ENCODE results near the gene DYNC1I1.

DYNC1I1 gene

GRCh38 chr7:95951531-95951930, 179.2 kb downstream of the DYNC1I1 start:
- H3K27ac ChIP-seq: no peak overlapping the region
- TF ChIP-seq CTCF (conservative IDR thresholded peaks at IDR 0.05): no peak
- TF ChIP-seq ZFX (IDR thresholded peaks at IDR 0.05): no peak

- H3K27ac ChIP-seq: no peak overlapping the region
- no peak for TF ChIP-seq CTCF (conservative IDR thresholded peaks at IDR 0.05)
- no peak for TF ChIP-seq ZFX (IDR thresholded peaks at IDR 0.05)
Observed at GRCh38 chr7:95951997-95952795, 179.8 kb downstream of the DYNC1I1 start.

- H3K27ac ChIP-seq: no peak overlapping the region
- TF ChIP-seq CTCF (conservative IDR thresholded peaks at IDR 0.05) (no peak), ZFX (IDR thresholded peaks at IDR 0.05) (no peak)
Observed at GRCh38 chr7:95952851-95953250, 180.5 kb downstream of the DYNC1I1 start.

GRCh38 chr7:95955748-95956147, 183.4 kb downstream of the DYNC1I1 start:
- TF ChIP-seq CTCF (conservative IDR thresholded peaks at IDR 0.05) (no peak), ZFX (IDR thresholded peaks at IDR 0.05) (no peak)

GRCh38 chr7:95957510-95957909, 185.2 kb downstream of the DYNC1I1 start:
- TF ChIP-seq CTCF (conservative IDR thresholded peaks at IDR 0.05): no peak
- TF ChIP-seq ZFX (IDR thresholded peaks at IDR 0.05): no peak
- H3K27ac ChIP-seq: no peak overlapping the region

More at GRCh38 chr7:95955748-95956147, 183.4 kb downstream of the DYNC1I1 start:
- H3K27ac ChIP-seq: no peak overlapping the region

GRCh38 chr7:95960706-95961244, 188.4 kb downstream of the DYNC1I1 start:
- no peak overlapping the region for H3K27ac ChIP-seq
- TF ChIP-seq ZFX (IDR thresholded peaks at IDR 0.05) (no peak), CTCF (conservative IDR thresholded peaks at IDR 0.05) (no peak)

GRCh38 chr7:95963446-95963990, 191.2 kb downstream of the DYNC1I1 start:
- TF ChIP-seq ZFX (IDR thresholded peaks at IDR 0.05): no peak
- no peak for TF ChIP-seq CTCF (conservative IDR thresholded peaks at IDR 0.05)
- no peak overlapping the region for H3K27ac ChIP-seq
